ENCODE results near the gene GALNT7. TPM values are rescaled to one million over a fixed set of nuclear protein-coding genes. Genes with fewer than 3 reads are reported as not detected.

The GALNT7 gene
- total and polyA plus RNA-seq, 9 donors, result 9.0 to 23.7 (median 17.6) TPM

DNA sequence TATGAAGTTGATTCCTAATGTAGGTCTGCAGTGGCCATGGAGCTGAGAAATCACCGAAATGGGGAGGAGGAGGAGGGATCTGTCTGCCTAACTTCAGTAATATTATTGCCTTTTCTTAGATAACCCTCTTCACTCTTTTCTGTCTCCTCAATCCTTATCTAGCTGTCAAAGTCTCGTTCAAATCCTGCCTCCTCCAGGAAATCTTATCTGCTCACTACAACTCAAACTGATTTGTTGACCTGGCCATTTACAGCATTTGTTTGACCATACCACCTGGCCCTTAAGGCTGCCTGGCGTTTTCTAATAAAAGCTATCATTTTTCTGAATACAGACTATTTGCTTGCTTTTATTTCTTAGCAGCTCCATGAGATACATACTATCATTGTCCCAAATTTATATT is 33.8 kb downstream of the GALNT7 start:
- intact Hi-C loops (cut with DNase I), result no loop called here
- Histone ChIP-seq H3K36me3 (no peaks in the 10 kb centered on the region), H3K27me3 (no peaks in the 10 kb centered on the region), H3K4me3 (no peak overlapping the region), H3K9me3 (no peaks in the 10 kb centered on the region), H3K4me1 (ENCODE audit: insufficient read depth) (no peaks in the 10 kb centered on the region), H3K27ac (no peak overlapping the region)
- no peak for DNase-seq
- TF ChIP-seq CTCF (IDR thresholded peaks at IDR 0.05), result no peak
- TF ChIP-seq EP300 (IDR thresholded peaks at IDR 0.05), result no peak
- TF ChIP-seq POLR2A (IDR thresholded peaks at IDR 0.05), result no peak
- 71 to 85% (median 76%) methylated on average over 3 of the region's 3 CpGs for WGBS, 3 donors

GRCh38 chr4:173205656-173206055 is 37.0 kb downstream of the GALNT7 start:
- Histone ChIP-seq H3K27me3 (no peaks in the 10 kb centered on the region), H3K27ac (no peak overlapping the region), H3K9me3 (no peaks in the 10 kb centered on the region), H3K4me1 (ENCODE audit: insufficient read depth) (no peaks in the 10 kb centered on the region), H3K36me3 (no peaks in the 10 kb centered on the region), H3K4me3 (no peak overlapping the region)
- no peak for DNase-seq
- WGBS, 3 donors, result 97 to 100% (median 97%) methylated on average over 2 of the region's 2 CpGs
- intact Hi-C loops (cut with DNase I), result no loop called here
- TF ChIP-seq POLR2A (IDR thresholded peaks at IDR 0.05), result no peak
- no peak for TF ChIP-seq EP300 (IDR thresholded peaks at IDR 0.05)
- no peak for TF ChIP-seq CTCF (IDR thresholded peaks at IDR 0.05)

DNA sequence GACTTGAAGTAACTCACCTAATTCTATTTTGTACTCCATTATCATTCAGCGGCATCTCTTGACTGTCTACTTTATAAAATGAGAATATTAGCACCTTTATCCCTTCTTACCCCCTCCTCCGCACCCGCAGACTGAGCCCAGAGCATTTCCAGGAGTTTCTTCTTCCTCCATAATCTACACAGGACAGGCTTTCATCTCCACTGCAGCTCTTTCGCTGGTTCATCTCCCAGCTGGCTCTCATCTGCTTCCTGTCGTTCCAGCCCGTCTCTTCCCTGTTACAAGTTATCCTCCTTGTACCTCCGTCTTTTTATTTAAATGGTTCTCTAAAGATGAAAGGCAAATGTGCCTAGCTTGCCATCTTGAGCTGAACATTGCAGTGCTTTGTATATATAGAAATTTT is 39.8 kb downstream of the GALNT7 start:
- TF ChIP-seq CTCF (IDR thresholded peaks at IDR 0.05) (no peak), POLR2A (IDR thresholded peaks at IDR 0.05) (no peak), EP300 (IDR thresholded peaks at IDR 0.05) (no peak)
- no peak for DNase-seq
- Histone ChIP-seq H3K27me3 (no peaks in the 10 kb centered on the region), H3K36me3 (no peaks in the 10 kb centered on the region), H3K4me3 (no peak overlapping the region), H3K27ac (no peak overlapping the region), H3K9me3 (no peaks in the 10 kb centered on the region), H3K4me1 (ENCODE audit: insufficient read depth) (no peaks in the 10 kb centered on the region)
- intact Hi-C loops (cut with DNase I), result no loop called here
- WGBS, 3 donors, result 91 to 94% (median 92%) methylated on average over 7 of the region's 7 CpGs

- TF ChIP-seq POLR2A (IDR thresholded peaks at IDR 0.05), result no peak
- Histone ChIP-seq H3K9me3 (no peaks in the 10 kb centered on the region), H3K4me1 (ENCODE audit: insufficient read depth) (no peaks in the 10 kb centered on the region), H3K4me3 (no peak overlapping the region), H3K36me3 (no peaks in the 10 kb centered on the region), H3K27me3 (no peaks in the 10 kb centered on the region), H3K27ac (no peak overlapping the region)
- intact Hi-C loops (cut with DNase I), result loop anchor here in 1 of 4 donors (10.0 kb wide), 1 partner anchor 264 kb away; no protein-coding TSS in a partner anchor
- no peak for DNase-seq
- WGBS, 3 donors, result 93 to 99% (median 97%) methylated on average over 1 of the region's 1 CpG
These were observed 42.6 kb downstream of the GALNT7 start for GRCh38 chr4:173211222-173211621.

GRCh38 chr4:173211838-173212237 is 43.2 kb downstream of the GALNT7 start:
- Histone ChIP-seq H3K36me3 (no peaks in the 10 kb centered on the region), H3K4me1 (ENCODE audit: insufficient read depth) (no peaks in the 10 kb centered on the region), H3K9me3 (no peaks in the 10 kb centered on the region), H3K4me3 (no peak overlapping the region), H3K27me3 (no peaks in the 10 kb centered on the region), H3K27ac (no peak overlapping the region)
- TF ChIP-seq POLR2A (IDR thresholded peaks at IDR 0.05), result no peak
- TF ChIP-seq EP300 (IDR thresholded peaks at IDR 0.05), result no peak
- no peak for TF ChIP-seq CTCF (IDR thresholded peaks at IDR 0.05)
- intact Hi-C loops (cut with DNase I), result loop anchor here in 1 of 4 donors (10.0 kb wide), 1 partner anchor 263 kb away; no protein-coding TSS in a partner anchor
- no peak for DNase-seq
- 24 to 37% (median 31%) methylated on average over 1 of the region's 1 CpG for WGBS, 3 donors

Data from ovary (tissue), 9 donors.